Stimulated activated CD4-positive, alpha-beta T cell treated with anti-CD3 and anti-CD28 coated beads, Interleukin-1b, Interleukin-23, amount 100 ng/mL, for 4 hours (primary cell): Measurements from ENCODE around the gene TMED4.

Experiments
- DNase-seq, 2 donors: peaks; one replicate each; pipeline ENCODE4 v3.0.0-alpha.2; 2020; ENCODE audit warnings: low read depth in 2 of 2

Gene TMED4

DNA sequence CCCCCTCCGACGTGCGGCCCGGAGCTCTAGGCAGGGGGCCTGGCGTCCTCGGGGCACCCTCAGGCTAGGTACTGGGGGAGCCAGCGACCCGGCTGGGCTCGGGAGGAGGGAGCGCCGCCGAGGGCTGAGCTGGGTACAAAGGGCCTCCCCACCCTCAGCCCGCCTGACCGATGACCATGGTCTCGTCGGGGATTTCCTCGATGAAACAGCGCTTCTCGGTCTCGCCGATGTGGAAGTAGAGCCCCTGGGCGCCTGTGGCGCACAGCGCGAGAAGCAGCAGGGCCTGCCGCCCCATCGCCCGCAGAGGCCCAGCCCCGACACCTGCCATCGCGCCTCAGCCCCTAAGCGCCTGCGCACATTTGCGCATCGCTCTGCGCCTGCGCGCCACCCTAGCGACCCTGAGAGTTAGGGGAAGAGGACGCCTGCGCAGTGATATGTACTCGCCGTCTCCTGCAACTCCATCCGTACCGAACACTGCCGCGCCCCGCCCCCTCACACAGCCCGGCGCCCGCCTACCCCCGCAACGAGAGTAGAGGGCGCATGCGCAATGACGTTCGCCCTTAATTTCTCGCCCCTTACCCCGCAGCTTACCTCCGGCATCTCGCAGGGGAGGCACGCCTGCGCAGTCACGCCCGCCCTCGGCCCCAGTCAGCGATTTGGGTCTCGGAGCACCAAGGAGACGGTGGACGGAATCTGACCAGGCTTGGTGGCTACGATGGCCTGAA is at the start of gene TMED4:
TSS of gene TMED4 (minus strand) at position 353 of the 725 bp plus-strand sequence. CDS start at position 328, 25 bp downstream.
- peak; percentile 100 for DNase-seq

GRCh38 chr7:44631458-44632115 is 49.6 kb upstream of the TMED4 start:
- DNase-seq = no peak

DNA sequence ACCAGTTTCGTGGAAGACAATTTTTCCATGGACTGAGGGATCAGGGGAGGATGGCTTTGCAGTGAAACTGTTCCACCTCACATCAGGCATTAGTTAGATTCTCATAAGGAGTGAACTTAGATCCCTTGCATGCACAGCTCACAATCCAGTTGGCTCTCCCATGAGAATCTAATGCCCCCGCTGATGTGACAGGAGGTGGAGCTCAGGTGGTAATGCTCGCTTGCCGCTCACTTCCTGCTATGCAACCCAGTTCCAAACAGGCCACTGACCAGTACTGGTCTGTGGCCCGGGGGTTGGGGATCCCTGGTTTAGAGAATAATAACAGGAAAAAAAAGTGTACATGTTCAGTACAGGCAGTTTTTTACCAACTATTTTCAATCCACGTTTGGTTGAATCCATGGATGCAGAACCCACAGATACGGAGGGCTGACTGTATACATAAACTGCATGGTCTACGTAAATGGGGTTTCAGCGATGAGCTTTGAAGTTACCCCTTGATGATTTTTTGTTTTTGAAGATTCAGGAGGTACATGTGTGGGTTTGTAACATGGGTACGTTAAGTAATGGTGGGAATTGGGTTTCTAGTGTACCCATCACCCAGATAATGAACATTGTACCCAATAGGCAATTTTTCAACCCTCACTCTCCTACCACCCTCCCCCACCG is 48.9 kb upstream of the TMED4 start:
- DNase-seq = no peak

- no peak for DNase-seq
Measured at GRCh38 chr7:44629829-44630522, 47.9 kb upstream of the TMED4 start.

GRCh38 chr7:44626620-44627019 is 44.6 kb upstream of the TMED4 start:
- DNase-seq = no peak

- DNase-seq = no peak
Measured at GRCh38 chr7:44625526-44626471, 43.8 kb upstream of the TMED4 start.

DNA sequence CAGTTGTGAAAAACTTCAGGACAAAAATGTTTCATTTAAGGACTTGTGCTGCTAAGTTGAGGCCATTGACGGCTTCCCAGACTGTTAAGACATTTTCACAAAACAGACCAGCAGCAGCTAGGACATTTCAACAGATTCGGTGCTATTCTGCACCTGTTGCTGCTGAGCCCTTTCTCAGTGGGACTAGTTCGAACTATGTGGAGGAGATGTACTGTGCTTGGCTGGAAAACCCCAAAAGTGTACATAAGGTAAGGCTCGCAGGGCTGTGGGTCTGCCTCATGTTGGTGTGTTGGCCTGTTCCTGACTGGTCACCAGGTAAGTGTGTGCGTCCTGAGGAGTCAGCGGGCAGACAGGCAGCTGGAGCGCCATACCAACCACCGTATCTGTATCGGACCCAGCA is 42.3 kb upstream of the TMED4 start:
- DNase-seq = no peak

DNA sequence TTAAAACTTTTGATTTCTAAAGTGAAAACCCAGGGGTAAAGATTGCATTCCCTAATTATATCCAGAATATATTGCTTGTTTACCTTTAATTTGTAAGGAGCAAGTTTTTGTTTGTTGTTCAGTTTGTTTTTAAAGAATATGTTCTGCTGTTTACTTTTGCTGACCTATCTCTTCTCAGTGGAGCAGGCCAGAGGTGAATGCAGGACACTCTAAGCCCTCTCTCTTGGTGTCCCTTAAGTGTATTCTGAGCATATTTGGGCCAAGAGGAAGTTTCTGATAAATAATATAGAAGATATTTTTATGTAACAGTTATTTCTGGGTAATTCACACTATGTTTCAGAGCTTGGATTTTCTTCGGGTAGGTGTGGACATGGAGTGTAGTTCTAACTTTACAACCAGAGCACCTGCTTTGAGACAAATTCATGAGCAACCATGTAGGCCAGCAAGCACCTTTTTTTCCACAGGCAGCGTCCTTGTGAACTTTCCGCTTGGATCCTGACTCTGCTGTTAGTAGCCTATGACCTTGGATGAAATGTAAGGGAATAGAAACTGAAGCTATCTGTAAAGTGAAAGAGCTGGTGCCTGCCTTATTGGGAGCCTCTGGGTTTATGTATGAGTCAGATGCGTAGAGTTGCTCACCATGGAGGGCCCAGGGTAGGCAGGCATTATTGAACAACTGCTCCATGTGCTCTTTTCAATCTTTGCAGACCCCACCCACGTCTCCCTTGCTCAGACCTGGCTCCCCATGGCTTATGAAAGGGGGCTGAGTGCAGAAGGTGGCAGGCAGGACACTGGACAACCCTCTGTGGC is 40.5 kb upstream of the TMED4 start:
- DNase-seq = peak in 1 of 2 donors; percentile 25

DNA sequence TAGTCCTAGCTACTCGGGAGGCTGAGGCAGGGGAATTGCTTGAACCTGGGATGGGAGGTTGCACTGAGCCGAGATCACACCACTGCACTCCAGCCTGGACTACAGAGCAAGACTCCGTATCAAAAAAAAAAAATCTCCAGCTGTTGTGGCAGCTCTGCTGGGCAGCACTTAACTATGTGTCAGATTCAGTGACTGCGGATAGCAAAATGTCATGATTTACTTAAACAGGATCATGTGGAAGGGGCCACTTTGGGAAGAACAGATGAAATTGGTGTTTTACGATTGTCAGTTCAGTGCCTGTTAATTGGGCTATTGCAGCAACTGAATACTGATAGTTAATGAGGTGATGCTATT is 39.7 kb upstream of the TMED4 start:
- DNase-seq = no peak

GRCh38 chr7:44621034-44621749 is 39.2 kb upstream of the TMED4 start:
- DNase-seq = no peak

DNA sequence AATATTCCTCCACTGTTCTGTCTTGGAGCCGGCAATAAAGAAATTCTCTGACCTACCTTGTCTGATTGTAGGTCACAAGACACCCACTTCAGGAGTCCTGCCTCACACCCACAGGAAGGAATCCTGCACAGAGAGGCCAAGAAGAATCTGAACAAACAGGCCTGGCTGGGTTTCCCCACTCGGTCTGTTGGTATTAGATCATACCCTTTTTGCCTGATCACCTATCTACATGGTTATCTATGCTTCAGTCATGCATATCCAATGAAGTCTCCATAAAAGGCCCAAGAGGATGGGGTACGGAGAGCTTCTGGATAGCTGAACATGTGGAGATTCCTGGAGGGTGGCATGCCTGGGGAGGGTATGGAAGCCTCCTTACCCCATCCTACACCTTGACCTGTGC is 36.7 kb upstream of the TMED4 start:
- no peak for DNase-seq

- DNase-seq = no peak
Measured at GRCh38 chr7:44618045-44618444, 36.0 kb upstream of the TMED4 start.

DNA sequence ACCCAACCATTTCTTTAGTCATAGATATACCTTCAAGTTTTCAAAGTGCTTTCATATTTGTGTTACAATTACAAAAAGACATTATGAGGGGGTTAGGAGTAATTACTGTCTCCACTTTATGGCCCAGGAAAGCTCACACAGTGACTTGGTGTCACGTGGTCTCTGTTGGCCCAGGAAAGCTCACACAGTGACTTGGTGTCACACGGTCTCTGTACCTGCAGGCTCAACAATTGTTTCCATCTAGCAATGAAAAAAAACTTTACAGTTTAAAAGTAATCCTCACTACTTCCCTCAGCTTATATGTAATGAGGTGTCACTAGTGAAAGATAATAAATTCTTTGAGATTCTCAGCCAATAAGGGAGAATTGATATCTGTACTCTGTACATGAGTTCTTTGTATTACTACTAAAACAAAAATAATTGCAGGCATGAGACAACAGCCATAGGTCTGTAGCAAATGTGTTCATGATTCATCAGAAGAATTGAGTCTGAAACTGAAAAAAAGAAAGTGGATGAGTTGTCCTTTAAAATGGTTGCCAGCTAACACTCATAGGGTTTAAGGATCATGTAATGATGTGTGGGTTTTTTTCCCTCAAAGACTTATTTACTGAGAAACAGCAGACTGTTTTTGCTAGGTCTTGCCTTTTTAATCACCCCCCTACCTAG is 35.3 kb upstream of the TMED4 start:
- no peak for DNase-seq

GRCh38 chr7:44616545-44616944 is 34.5 kb upstream of the TMED4 start:
- no peak for DNase-seq

GRCh38 chr7:44615793-44616192 is 33.8 kb upstream of the TMED4 start:
- no peak for DNase-seq

DNA sequence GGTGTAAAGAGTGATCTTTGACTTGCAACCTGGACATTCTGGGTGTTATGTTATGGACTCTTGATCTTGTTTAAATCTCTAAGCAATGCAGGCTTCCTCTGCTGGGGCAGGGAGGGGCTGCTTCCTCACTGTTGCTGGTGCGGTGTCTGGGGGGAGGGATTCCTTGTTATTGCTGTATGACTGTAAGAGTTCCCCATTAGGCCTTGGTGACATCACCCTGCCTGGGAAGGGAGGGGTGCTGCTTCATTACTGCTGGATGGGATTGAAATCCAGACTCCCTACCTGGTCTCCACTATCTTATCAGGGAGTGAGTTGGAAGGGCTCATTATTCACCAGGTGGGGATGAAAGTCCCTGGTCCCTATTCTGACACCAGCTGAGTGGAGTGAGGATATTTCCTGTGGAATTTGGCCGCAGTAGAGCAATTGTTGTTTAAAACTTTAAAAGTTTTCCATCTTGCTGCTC is 33.1 kb upstream of the TMED4 start:
- no peak for DNase-seq

GRCh38 chr7:44609829-44610228 is 27.8 kb upstream of the TMED4 start:
- DNase-seq = no peak

- DNase-seq = no peak
Measured at GRCh38 chr7:44608916-44609648, 27.1 kb upstream of the TMED4 start.
